M059J (cell line): ENCODE data around the gene OR5K2. TPM values are rescaled to one million over a fixed set of nuclear protein-coding genes. Genes with fewer than 3 reads are reported as not detected.

Experiments
- DNase-seq: peaks from one replicate; pipeline ENCODE4 v3.0.0-alpha.2; 2012; ENCODE audit warnings: low read depth
- total RNA-seq: library from RNA; depleted of rRNA; stranded (reverse); fragments of >200 nt; shearing (Covaris generic); gene quantifications from 2 replicates; pipeline ENCODE4 v1.2.3, GENCODE V29; 2014; rRNA removed

OR5K2 gene
- total RNA-seq, 1 experiment from 2014 or later, result not detected

DNA sequence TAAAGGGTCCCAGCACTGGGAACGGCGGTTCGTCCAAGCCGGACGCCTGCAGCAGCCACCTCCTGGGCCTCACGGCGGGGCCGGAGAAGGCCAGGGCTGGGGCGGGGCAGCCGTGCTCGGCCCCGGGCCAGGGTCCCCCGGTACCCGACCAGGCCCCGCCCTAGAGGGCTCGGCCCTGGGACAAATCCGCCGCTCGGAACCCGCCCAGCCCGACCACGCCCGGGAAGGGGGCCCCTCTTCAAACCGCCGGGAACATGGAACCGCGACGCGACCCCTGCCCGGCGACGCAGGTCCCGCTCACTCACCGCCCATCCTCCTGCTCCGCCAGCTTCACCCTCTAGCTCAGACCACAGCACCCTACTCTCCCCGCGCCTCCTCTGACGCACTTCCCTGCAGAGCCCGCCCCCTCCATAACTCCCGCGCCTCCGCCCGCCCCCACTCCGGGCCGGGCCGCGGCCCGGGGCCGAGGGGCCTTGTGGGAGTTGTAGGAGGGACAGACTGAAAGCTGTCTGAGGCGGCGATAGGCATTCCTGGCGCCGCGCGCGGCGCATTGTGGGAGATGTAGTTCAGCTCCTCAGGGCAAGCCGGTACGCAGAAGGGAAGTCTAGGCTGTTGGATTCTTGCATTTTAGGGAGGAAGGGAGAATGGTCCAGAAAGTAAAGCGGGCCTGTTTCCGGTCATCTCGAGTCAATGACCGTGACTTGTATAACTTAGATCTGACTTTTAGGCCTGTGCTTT is 25.2 kb downstream of the OR5K2 start, which contains the start of gene CLDND1:
Gene CLDND1 (minus strand): TSS at position 359 of the 738 bp plus-strand sequence. CDS start 1,478 bp downstream, outside the sequence.
- DNase-seq, result peak; percentile 99

DNA sequence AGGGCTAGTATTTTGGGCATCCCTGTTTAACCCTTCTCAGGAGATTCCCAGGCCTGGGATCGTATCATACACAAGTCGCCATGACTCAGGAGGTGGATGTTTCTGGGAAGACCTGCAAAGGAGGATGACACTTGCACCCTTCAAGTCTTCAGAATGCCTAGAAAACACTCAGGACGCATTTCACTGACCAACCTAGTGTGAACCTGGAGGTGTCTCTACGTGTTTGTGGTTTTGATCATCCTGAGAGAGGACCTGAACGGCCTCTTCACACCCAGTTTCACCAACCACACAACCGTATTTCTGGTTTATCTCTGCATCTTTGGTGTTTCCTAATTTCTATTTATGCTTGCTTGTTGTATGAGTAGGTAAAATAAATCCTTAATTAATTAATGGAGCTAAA is 28.0 kb downstream of the OR5K2 start:
- no peak for DNase-seq

DNA sequence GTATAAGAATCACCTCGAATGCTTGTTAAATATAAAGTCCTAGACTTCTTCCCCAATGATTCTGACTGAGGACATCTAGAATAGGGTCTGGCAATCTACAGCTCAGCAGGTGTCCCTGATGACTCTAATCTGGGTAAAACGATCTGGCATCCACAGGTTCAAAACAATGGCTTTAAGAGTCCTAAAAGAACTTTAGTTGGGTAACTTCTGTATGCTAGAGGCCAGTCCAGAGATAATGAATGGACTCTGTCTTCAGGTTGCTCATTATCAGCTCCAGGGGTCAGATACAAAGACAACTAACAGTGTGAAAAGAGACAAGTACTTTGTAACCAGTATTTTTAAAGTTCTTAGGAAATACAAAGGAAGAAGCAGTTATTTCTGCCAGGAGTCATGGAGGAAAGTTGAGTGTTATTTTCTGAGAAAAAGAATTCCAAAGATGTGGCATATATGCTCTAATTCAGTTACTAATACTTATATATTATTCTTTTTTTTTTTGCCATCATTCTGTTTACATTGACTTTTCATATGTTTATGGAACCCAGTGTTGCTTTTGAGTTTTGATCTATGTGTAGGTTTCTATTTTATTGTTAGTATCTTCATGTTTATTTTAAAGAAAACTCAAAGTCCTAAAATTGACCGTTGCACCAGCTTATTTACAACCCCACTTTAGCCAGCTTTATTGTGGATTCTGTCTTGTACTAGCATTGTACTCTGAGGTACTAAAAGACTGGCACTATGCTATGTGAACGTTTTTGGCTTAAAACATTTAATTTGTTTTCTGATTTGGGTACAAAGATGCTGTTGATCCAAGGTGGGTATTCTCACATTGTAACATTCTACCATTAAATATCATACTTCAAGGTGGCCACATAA is 31.2 kb downstream of the OR5K2 start:
- DNase-seq, result no peak

DNA sequence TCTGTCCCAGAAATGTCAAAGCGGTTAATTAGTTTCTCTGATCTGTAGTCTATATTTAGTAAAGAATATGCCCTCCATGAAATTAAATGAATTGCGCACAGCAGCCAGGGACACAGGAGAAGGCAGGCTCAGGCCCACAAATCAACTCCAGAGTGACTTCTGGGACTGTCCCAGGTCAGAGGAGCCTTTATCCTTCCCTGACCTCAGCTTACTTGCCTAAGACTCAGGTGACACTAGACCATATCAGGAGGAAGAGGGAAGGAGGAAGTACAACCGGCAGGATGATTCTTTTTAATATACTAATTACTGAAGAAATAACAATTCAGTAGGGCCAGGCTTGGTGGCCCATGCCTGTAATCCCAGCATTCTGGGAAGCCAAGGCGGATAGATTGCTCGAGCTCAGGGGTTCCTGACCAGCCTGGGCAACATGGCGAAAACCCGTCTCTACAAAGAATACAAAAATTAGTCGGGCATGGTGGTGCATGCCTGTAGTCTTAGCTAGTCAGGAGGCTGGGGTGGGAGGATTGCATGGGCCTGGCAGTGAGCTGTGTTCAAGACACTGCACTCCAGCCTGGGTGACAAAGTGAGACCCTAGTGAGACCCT is 32.5 kb downstream of the OR5K2 start:
- no peak for DNase-seq

DNA sequence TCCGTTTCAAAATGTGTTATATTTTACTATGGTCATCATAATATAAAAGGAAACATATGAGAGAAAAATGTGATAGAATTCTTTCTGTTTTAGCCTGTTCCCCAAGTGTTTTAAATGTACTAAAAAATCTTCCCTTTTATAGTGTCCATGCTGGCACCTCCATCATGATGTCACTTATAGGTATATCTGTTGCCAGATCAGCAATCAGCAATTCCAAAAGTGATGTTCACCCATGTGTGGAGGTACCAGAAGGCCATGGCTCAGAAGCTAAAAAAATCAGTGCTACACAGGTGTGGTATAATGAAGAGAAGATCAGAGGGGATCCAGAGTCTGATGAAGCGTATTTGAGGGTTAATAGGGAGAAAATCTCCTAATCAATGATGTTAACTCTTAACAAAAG is 33.2 kb downstream of the OR5K2 start:
- DNase-seq, result no peak

DNA sequence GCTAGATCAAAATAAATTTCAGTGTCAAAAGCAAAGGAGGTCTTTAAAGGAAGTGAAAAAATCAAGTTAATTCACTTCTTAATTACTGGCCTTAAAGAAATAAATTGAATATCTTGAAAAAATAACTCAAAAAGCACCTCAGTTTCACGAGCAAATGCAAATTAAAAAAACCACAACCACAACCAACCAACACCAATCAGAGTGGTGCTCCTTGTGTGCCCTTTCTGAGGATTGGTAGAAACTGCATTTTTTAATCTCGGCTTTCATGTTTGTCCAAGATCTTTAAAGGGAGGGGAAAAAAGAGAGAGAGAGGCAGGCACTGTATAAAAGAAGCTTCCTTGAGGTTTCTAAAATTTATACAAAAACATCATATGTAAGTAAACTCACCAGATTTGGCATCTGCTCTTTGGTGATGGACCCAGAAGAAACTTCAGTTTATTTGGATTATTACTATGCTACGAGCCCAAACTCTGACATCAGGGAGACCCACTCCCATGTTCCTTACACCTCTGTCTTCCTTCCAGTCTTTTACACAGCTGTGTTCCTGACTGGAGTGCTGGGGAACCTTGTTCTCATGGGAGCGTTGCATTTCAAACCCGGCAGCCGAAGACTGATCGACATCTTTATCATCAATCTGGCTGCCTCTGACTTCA is 34.3 kb downstream of the OR5K2 start, which contains the start of gene GPR15:
Gene GPR15 (plus strand): TSS at position 357 of the 653 bp plus-strand sequence. CDS start 56 bp downstream, at position 413.
- DNase-seq, result peak; percentile 67

DNA sequence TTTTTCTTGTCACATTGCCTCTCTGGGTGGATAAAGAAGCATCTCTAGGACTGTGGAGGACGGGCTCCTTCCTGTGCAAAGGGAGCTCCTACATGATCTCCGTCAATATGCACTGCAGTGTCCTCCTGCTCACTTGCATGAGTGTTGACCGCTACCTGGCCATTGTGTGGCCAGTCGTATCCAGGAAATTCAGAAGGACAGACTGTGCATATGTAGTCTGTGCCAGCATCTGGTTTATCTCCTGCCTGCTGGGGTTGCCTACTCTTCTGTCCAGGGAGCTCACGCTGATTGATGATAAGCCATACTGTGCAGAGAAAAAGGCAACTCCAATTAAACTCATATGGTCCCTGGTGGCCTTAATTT is 34.8 kb downstream of the OR5K2 start:
- no peak for DNase-seq

DNA sequence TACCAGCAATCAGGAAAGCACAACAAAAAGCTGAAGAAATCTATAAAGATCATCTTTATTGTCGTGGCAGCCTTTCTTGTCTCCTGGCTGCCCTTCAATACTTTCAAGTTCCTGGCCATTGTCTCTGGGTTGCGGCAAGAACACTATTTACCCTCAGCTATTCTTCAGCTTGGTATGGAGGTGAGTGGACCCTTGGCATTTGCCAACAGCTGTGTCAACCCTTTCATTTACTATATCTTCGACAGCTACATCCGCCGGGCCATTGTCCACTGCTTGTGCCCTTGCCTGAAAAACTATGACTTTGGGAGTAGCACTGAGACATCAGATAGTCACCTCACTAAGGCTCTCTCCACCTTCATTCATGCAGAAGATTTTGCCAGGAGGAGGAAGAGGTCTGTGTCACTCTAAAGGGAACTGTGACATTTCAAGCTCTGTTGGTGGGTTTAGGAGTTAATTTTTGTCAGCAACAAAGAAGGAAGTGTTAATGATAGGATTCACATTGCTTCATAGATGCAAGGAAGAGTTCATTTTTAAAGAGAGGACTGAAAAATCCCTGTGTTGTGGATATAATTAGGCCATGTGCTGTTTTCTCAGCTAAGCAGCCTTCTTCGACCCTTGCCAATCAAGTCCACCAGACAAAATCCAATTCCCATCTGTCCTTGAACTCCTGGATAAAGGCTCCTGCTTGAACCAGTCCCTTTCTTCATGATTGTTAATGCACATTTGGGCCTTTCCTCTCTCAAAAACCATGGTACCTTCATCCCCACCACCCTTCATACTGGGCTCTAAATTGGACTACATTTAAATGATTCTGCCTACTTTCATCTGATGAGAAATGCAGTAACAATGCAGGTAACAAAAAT is 35.5 kb downstream of the OR5K2 start:
- DNase-seq, result peak; percentile 58

DNA sequence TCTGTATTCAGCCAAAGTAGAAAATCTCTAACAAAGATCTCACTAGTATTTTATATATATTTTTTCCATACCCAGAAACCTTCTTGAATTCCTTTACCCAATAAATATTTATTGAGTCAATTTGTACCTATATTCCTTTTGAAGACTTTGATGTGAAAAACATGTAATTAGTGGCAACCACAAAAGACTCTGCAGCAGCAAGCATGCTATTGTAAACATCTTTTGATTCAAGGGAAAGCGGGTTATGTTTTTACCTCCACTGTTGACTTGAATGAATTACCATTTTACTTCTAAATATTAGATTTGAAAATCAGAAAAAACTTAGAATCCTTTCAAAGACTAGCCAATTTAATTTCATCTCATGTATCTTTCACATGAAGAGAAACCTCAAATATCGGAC is 36.7 kb downstream of the OR5K2 start:
- DNase-seq, result no peak

DNA sequence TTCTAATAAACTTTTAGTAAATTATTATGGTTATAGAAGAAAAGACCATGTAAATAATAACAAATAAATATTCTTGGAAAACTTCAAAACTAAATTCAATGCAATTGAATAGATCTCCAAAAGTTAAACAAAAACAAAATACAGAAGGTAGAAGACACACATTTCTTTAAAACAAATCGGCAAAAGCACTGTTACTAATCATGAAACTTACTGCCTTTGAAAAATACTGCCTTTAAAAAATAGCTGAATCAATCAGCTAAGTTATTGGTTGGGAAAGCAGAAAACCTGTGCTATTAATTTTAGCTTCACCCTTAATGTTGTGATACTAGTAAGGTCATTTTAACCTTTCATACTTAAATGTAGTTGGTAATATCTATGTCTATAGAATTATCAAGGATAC is 37.3 kb downstream of the OR5K2 start:
- DNase-seq, result no peak

DNA sequence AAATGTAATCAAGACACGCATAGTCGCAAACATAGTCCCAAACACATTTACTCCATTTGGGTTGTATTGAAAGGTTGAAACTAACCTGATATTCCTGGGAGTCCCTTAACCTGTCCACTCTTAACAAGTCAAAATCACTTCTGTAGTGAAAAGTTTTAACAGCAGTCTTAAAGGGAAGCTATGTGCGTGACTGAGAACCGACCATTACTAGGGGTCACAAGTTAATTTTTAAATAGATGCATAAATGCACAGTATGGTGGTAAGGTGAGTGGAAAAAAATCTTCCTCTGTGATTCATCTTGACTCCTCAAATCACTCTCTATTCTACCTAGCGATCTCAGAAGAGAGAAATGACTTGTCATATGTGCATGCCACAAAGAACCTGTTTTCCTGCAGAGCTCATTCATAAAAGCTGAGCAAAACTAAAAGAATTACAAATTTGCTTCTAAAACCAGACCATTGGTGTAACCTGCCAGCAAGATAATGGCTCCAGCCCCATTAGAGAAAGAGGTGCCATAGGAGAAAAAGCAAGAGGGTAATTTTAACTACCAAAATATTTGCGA is 39.1 kb downstream of the OR5K2 start:
- DNase-seq, result peak; percentile 85

DNA sequence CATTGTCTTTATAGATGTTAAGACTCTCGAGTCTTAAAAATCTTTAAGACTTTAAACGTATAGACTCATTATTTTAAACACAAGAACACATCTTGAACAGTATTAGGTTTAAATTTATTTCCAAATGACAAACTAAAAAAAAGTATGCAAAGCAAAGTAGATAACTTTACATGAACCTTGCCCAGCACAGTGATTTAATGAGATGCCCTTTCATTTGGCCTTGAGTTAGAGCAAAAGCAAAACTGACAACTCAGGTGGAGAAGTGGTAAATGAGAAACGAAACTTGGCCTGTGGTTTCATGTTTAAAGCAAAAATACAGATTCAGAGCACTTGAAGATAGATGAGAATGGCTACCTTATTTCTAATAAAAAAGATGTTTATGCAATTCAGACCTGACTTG is 42.9 kb downstream of the OR5K2 start:
- peak; percentile 59 for DNase-seq

DNA sequence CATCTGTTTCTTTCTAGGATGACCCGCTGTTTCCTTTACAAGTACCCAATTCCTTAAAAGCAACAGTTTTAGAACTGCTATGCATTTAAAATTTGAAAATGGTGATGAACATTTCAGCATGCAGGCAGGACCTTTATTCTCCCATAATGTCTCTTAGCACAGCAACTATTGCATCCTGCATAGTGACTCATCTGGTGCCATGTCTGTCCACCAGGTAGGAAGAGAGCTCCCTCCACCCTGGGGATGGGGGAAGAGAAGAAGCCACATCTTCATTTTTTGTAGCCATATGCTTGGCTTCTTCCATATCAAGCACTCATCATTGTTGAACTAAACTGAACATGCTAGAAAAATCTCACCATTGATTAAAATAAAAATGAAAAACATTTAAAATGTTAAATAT is 44.2 kb downstream of the OR5K2 start:
- DNase-seq, result peak; percentile 76

DNA sequence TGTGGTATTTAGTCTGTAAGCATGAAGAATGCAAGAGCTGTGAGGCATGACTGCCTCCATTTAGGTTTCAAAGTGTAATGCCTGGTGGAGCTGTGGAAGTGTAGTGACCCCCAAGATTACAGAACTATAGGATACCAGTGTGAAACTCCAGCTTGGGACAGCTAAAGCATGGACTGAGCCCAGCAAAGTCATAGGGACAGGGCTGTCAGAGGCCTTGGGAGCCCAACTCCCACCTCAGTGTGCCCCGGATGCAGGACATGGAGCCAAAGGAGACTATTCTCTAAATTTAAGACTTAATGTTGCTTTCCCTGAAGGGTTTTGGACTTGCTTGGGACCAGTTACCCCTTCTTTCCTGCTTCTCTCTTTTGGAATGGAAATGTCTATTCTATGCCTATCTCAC is 45.1 kb downstream of the OR5K2 start:
- no peak for DNase-seq

DNA sequence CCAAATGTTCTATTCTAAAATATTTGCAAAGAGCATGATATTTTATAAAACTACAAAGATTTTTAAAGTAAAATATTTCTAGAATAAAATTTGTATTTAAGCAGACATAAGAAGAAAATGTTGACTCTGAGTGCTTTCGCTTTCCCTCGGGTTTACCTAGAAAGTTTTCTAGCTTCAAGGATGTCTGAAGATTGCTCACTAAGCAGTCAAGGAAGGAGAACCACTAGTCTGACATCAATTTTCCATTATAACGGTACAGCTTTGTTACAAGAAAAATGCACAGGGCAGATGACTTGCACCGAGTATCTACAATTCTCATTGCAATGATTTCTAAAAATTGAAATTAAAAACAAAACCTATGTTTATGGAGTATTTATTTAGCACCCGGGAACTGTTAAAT is 48.5 kb downstream of the OR5K2 start:
- DNase-seq, result peak; percentile 81

Other genes with a start within 250 kb of the OR5K2 start
- not detected in 2 replicates for gene OR5H6, start 233.4 kb upstream of the OR5K2 start, total RNA-seq
- gene OR5H2, start 215.2 kb upstream of the OR5K2 start, total RNA-seq, result not detected in 2 replicates
- not detected in 2 replicates for gene OR5K4, start 143.8 kb upstream of the OR5K2 start, total RNA-seq
- gene OR5K3, start 107.0 kb upstream of the OR5K2 start, total RNA-seq, result not detected in 2 replicates
- not detected in 2 replicates for gene OR5K1, start 34.5 kb upstream of the OR5K2 start, total RNA-seq
- gene CLDND1, start 25.2 kb downstream of the OR5K2 start, total RNA-seq, result 269 and 350 TPM in 2 replicates
- 27.8 and 41.3 TPM in 2 replicates for gene GPR15, start 34.3 kb downstream of the OR5K2 start, total RNA-seq
- gene CPOX, start 95.9 kb downstream of the OR5K2 start, total RNA-seq, result 68.9 and 94.6 TPM in 2 replicates